NB4 (cell line): ENCODE results near the gene ABHD12.

Source experiments
- DNase-seq: peaks from one replicate; pipeline ENCODE4 v3.0.0; 2010; ENCODE audit warnings: low read depth
- H3K4me3 ChIP-seq: one replicate; pipeline ENCODE4 v1.5.1; 2011; ENCODE audit warnings: mild to moderate bottlenecking, low read depth, low read length, moderate library complexity
- MYC ChIP-seq: IDR thresholded peaks from 2 replicates; pipeline ENCODE4 v1.6.1; 2011; ENCODE audit warnings: low read depth, low read length
- POLR2A ChIP-seq: IDR thresholded peaks from 2 replicates; pipeline ENCODE4 v1.6.1; 2011; ENCODE audit warnings: mild to moderate bottlenecking; ENCODE audit not compliant: insufficient read length; ENCODE audit errors: extremely low read depth
- TF ChIP-seq, protein P1 (sequence below): IDR thresholded peaks from 2 replicates; pipeline ENCODE4 v1.6.1; 2011; ENCODE audit warnings: low read depth, low read length
- TF ChIP-seq, protein P2 (sequence below): IDR thresholded peaks from one replicate; pipeline ENCODE4 v1.5.1; 2012; ENCODE audit warnings: low read depth, low read length

ABHD12 gene

DNA sequence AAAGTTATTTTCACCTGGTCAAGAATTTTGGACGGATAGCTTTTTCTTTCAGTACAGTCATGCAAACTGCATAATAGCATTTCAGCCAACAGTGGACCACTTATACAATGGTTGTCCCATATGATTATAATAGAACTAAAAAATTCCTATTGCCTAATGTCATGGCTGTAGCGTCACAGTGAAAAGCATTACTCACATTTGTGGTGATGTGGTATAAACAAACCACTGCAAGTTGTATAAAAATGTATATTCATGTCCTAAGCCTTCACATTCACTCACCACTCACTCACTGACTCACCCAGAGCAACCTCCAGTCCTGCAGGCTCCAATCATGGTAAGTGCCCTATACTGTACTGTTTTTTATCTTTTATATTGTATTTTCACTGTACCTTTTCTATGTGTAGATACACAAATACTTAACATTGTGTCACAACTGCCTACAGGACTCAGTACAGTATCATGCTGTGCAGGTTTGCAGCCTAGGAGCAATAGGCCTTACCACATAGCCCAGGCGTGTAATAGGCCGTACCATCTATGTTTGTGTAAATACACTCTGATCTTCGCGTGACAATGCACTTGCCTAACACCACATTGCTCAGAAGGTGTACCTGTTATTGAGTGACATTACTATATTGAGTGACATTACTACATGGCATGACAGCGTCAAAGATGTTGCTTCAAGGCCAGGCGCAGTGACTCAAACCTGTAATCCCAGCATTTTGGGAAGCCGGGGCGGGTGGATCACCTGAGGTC, 17.9 kb downstream of the ABHD12 start:
- peak; percentile 37 for DNase-seq

DNA sequence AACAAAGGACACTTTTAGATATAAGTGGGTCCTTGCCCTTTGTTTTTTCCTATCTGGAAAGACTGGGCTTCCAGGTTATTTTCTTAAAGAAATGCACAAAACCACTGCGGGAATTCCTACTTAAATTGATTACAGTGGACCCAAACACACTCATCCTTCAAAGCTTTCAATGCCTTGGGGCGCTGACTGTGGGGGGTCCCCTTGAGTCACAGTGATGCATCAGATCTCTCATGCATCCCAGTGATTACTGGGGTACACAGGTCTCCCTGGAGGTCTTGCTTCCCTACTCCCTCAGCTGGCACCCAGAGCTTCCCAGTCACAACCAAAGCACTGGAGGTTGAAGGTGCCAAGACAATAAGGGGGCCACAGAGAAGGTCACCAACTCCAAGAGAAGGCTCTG, 20.7 kb downstream of the ABHD12 start:
- DNase-seq = no peak
- TF ChIP-seq, protein P1, sequence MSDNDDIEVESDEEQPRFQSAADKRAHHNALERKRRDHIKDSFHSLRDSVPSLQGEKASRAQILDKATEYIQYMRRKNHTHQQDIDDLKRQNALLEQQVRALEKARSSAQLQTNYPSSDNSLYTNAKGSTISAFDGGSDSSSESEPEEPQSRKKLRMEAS = no peak
- no peak overlapping the region for H3K4me3 ChIP-seq

More for the DNA sequence above, 17.9 kb downstream of the ABHD12 start:
- H3K4me3 ChIP-seq = no peak overlapping the region
- TF ChIP-seq MYC = no peak
- TF ChIP-seq POLR2A = no peak
- TF ChIP-seq, protein P2, sequence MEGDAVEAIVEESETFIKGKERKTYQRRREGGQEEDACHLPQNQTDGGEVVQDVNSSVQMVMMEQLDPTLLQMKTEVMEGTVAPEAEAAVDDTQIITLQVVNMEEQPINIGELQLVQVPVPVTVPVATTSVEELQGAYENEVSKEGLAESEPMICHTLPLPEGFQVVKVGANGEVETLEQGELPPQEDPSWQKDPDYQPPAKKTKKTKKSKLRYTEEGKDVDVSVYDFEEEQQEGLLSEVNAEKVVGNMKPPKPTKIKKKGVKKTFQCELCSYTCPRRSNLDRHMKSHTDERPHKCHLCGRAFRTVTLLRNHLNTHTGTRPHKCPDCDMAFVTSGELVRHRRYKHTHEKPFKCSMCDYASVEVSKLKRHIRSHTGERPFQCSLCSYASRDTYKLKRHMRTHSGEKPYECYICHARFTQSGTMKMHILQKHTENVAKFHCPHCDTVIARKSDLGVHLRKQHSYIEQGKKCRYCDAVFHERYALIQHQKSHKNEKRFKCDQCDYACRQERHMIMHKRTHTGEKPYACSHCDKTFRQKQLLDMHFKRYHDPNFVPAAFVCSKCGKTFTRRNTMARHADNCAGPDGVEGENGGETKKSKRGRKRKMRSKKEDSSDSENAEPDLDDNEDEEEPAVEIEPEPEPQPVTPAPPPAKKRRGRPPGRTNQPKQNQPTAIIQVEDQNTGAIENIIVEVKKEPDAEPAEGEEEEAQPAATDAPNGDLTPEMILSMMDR = no peak
- TF ChIP-seq, protein P1 = no peak

DNA sequence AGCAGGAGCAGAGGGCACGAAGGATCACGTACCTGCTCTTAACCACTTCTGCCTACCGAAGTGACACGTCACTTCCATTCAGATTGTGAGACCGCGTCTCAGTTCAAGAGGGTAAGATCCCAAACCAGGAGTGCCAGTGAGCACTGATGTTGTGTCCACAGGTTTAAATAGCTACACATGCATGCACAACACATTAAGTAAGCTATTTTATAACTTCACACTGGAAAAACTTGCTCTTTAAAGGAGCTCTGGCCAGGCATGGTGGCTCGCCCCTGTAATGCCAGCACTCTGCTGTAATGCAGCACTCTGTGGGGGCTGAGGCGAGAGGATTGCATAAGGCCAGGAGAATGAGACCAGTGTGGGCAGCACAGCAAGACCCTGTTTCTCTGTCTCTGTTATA, 21.1 kb downstream of the ABHD12 start:
- peak; percentile 41 for DNase-seq
- H3K4me3 ChIP-seq = no peak overlapping the region
- TF ChIP-seq, protein P1 = no peak
- TF ChIP-seq POLR2A (no peak), MYC (no peak)
- TF ChIP-seq, protein P2 = no peak

DNA sequence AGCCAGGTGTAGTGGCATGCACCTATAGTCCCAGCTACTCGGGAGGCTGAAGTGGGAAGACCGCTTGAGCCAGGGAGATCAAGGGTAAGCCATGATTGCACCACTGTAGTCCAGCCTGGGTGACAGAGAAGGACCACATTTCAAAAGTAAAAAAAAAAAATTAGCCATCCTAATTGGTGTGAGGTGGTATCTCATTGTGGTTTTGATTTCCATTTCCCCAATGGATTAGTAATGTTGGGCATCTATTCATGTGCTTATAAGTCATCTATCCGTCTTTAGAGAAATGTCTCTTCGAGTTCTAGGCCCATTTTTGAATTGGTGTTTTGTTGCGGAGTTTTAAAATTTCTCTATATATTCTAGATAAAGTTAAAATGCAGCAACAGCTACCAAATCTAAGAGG, 21.7 kb downstream of the ABHD12 start:
- DNase-seq = no peak
- TF ChIP-seq MYC (no peak), POLR2A (no peak)
- TF ChIP-seq, protein P2 = no peak
- TF ChIP-seq, protein P1 = no peak
- H3K4me3 ChIP-seq = no peak overlapping the region

DNA sequence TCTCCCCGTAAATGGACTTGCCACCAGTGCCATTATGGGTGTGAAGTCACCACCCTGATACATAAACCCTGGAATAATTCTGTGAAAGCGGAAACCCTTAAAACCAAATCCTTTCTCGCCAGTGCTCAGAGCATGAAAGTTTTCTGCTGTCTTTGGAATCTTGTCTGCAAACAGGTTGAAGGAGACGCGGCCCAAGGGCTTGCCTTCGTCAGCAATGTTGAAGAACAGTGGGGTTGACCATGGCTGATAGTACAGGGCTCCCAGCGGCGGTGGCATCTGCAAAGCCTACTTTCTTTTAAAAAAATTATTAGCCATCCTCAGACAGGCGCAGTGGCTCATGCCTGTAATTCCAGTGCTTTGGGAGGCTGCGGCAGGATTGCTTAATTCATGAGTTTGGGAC, 22.1 kb downstream of the ABHD12 start:
- H3K4me3 ChIP-seq = no peak overlapping the region
- DNase-seq = no peak
- no peak for TF ChIP-seq MYC
- no peak for TF ChIP-seq POLR2A
- TF ChIP-seq, protein P1 = no peak
- TF ChIP-seq, protein P2 = no peak

DNA sequence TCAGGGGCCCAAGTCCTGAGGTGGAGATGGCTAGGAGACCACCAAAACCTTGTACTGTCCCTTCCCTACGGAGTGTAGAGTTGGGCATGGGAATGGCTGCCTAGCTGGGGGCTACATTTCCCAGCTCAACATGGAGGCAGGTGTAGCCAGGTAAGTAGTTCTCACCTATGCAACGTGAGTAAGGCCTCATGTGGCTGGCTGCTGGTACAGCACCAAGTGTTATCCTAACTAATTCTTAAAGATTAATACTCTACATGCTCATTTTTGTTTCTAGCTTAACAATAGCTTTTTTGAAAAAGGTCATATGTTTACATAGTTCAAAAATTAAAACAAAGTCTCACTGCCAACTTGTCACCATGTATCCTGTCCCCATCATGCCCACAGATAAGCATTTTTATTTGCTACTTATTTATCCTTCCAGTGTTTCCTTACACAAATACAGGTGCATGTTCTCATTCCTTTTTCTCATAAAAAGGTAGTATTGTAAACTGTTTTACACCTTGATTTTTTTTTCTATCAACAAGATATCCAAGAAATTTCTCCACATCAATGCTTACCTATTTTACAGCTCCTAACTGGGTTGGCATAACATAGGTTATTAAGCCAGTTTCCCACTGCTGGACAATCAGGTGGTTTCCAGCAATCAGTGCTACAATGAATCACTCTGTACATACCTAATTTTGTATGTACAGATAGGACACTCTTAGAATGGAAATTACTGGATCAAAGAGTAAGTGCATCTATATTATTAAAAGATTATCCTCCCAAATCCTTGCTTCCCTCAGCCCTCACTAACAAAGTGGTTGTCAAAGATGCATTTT, 25.5 kb downstream of the ABHD12 start:
- DNase-seq = no peak
- no peak overlapping the region for H3K4me3 ChIP-seq
- no peak for TF ChIP-seq POLR2A
